Calu3 (cell line): ENCODE measurements around the gene SH3RF3. TPM values are rescaled to one million over a fixed set of nuclear protein-coding genes. Genes with fewer than 3 reads are reported as not detected.

ENCODE experiments used
- BruUV-seq: library from RNA; stranded (reverse); fragments of 400-500 nt; replicated peaks from 2 replicates; lab custom pipeline; 2021; lab: Mats Ljungman, UMichigan
- CTCF ChIA-PET: fragments of 300-600 bp; sonication (Branson Sonifier 250); formaldehyde crosslinking; loops from one replicate; lab custom pipeline; 2022; ENCODE audit warnings: antibody characterized with exemption; lab: Charles Lee
- DNase-seq: peaks from one replicate; pipeline ENCODE4 v3.0.0; 2022
- H3K27ac Mint-ChIP-seq: one replicate; pipeline ENCODE4 v1.8.0; 2022; ENCODE audit warnings: mixed read lengths; ENCODE audit not compliant: unreplicated experiment
- H3K27me3 Mint-ChIP-seq: one replicate; pipeline ENCODE4 v1.8.0; 2022; ENCODE audit warnings: mixed read lengths; ENCODE audit not compliant: unreplicated experiment
- H3K36me3 Mint-ChIP-seq: one replicate; pipeline ENCODE4 v1.8.0; 2022; ENCODE audit warnings: mild to moderate bottlenecking, moderate library complexity, mixed read lengths; ENCODE audit not compliant: insufficient read depth, unreplicated experiment
- H3K4me1 Mint-ChIP-seq: one replicate; pipeline ENCODE4 v1.8.0; 2022; ENCODE audit warnings: mild to moderate bottlenecking, low read depth, mixed read lengths; ENCODE audit not compliant: unreplicated experiment
- H3K4me3 Mint-ChIP-seq: one replicate; pipeline ENCODE4 v1.8.0; 2022; ENCODE audit warnings: mild to moderate bottlenecking, low read depth, moderate library complexity, mixed read lengths; ENCODE audit not compliant: unreplicated experiment
- H3K9me3 Mint-ChIP-seq: one replicate; pipeline ENCODE4 v1.8.0; 2022; ENCODE audit warnings: low read depth, mixed read lengths; ENCODE audit not compliant: unreplicated experiment
- intact Hi-C: fragments of 100-400 bp; cut with micrococcal nuclease; formaldehyde crosslinking; loops from one replicate; pipeline ENCODE4 v1.10.0; 2022; ENCODE audit not compliant: unreplicated experiment
- total RNA-seq: library from RNA; stranded (reverse); gene quantifications from 2 replicates; pipeline ENCODE4 v1.2.3, GENCODE V29; 2022
- TF ChIP-seq, protein P1 (sequence below): fragments of 200-600 bp; IDR thresholded peaks from one replicate; pipeline ENCODE4 v1.8.0; 2022; ENCODE audit warnings: antibody characterized with exemption; ENCODE audit not compliant: unreplicated experiment

SH3RF3 gene
- total RNA-seq, 1 experiment from 2014 or later: 0.17 TPM

DNA sequence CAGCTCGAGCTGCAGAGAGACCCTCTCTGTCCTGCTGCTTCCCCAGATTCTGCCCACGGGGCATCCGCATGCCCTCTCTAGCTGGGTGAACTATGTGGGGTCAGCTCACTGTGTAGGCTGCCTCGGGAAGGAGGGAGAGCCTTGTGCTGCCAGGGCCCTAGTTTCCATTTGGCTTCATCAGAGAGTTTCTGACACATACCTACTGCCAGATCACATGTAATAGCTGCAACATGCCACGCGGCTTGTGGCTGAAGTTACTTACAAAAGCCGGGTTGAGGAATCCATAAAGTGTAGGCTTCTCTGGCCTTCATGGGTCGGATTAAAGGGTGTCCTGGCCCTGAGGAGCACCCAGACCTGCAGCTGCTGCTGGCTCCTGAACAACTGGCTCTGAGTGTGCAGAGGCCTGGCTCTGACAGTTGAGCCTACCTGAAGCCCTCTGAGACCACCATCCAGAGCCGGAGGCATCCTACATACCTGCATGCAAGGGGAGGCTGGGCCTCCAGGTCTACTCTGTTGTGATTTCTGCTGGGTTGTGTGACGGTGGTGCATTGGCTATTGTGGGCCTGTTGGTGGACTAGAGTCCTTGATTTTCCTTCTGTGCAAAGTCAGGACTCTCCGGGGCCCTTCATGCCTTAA is 130.0 kb downstream of the SH3RF3 start:
- no peak overlapping the region for H3K4me3 Mint-ChIP-seq
- H3K4me1 Mint-ChIP-seq: no peaks in the 10 kb centered on the region
- BruUV-seq: no TSS peak
- H3K36me3 Mint-ChIP-seq: no peaks in the 10 kb centered on the region
- intact Hi-C loops: no loop called here
- DNase-seq: no peak
- TF ChIP-seq, protein P1, sequence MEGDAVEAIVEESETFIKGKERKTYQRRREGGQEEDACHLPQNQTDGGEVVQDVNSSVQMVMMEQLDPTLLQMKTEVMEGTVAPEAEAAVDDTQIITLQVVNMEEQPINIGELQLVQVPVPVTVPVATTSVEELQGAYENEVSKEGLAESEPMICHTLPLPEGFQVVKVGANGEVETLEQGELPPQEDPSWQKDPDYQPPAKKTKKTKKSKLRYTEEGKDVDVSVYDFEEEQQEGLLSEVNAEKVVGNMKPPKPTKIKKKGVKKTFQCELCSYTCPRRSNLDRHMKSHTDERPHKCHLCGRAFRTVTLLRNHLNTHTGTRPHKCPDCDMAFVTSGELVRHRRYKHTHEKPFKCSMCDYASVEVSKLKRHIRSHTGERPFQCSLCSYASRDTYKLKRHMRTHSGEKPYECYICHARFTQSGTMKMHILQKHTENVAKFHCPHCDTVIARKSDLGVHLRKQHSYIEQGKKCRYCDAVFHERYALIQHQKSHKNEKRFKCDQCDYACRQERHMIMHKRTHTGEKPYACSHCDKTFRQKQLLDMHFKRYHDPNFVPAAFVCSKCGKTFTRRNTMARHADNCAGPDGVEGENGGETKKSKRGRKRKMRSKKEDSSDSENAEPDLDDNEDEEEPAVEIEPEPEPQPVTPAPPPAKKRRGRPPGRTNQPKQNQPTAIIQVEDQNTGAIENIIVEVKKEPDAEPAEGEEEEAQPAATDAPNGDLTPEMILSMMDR: no peak
- H3K27ac Mint-ChIP-seq: no peak overlapping the region
- peaks cover 81% of the 10 kb centered on the region for H3K27me3 Mint-ChIP-seq
- CTCF ChIA-PET: no interaction called here
- H3K9me3 Mint-ChIP-seq: no peaks in the 10 kb centered on the region

GRCh38 chr2:109259671-109260070 is 130.7 kb downstream of the SH3RF3 start:
- intact Hi-C loops: no loop called here
- CTCF ChIA-PET: no interaction called here

DNA sequence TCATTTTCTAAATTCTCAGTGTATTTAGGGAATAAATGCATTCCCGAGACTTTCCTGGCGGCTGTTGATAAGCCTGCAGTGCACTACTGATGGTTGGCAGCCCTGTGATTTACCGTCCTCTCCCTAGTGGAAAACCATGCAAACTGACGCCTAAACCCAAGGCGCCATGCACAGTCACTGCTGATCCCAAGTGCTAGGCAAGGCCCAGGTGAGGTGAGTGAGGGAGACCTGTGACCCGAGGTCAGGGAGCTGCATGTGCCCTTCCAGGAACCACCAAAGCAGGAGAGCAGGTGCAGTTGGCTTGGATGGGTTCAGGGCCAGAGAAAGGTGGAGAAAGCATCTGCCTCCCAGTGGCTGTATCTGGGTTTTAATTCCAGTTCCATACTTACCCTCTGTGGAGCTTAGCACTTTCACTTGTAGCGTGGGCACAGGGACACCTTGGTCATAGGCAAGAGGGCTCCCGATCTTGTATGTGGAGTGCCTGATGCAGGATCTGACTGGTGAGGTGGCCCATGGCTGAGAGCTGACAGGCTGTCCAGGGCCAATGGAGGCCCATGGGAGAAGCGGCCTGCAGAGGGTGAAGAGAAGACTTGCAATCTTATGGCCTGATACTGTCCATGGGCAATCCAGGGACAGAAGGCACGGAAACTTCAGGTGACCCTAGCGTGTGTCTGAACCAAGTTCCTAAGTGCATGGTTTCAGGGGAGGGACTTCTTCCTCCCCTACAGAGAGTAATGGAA is 131.3 kb downstream of the SH3RF3 start:
- Mint-ChIP-seq H3K36me3 (no peaks in the 10 kb centered on the region), H3K27me3 (peaks cover 82% of the 10 kb centered on the region), H3K9me3 (no peaks in the 10 kb centered on the region), H3K4me3 (no peak overlapping the region), H3K4me1 (peaks cover 7% of the 10 kb centered on the region), H3K27ac (no peak overlapping the region)
- BruUV-seq: no TSS peak
- DNase-seq: no peak
- CTCF ChIA-PET: no interaction called here
- TF ChIP-seq, protein P1: no peak
- intact Hi-C loops: no loop called here

More at GRCh38 chr2:109259671-109260070, 130.7 kb downstream of the SH3RF3 start:
- TF ChIP-seq, protein P1: no peak
- peaks cover under 1% of the 10 kb centered on the region for H3K4me1 Mint-ChIP-seq
- H3K27me3 Mint-ChIP-seq: peaks cover 82% of the 10 kb centered on the region
- no peaks in the 10 kb centered on the region for H3K36me3 Mint-ChIP-seq
- H3K27ac Mint-ChIP-seq: no peak overlapping the region
- DNase-seq: no peak
- BruUV-seq: no TSS peak
- no peaks in the 10 kb centered on the region for H3K9me3 Mint-ChIP-seq
- no peak overlapping the region for H3K4me3 Mint-ChIP-seq

GRCh38 chr2:109260886-109261700 is 132.1 kb downstream of the SH3RF3 start:
- BruUV-seq: no TSS peak
- DNase-seq: no peak
- no peaks in the 10 kb centered on the region for H3K9me3 Mint-ChIP-seq

More at GRCh38 chr2:109260886-109261700, 132.1 kb downstream of the SH3RF3 start:
- Mint-ChIP-seq H3K4me3 (no peak overlapping the region), H3K4me1 (peaks cover 7% of the 10 kb centered on the region), H3K27me3 (peaks cover 82% of the 10 kb centered on the region), H3K27ac (no peak overlapping the region), H3K36me3 (no peaks in the 10 kb centered on the region)
- CTCF ChIA-PET: no interaction called here
- intact Hi-C loops: no loop called here
- TF ChIP-seq, protein P1: no peak
